DND-41 (cell line): ENCODE measurements around the gene TSSK6.
A peak's percentile ranks its signal among the peaks of the same experiment; 100 is the strongest.

Experiments used
- ATAC-seq: fragments of 200-7000 bp; cut with Tn5 transposase; 3 replicates; pipeline ENCODE4 v1.9.1; 2021; ENCODE audit warnings: low read depth; ENCODE audit not compliant: insufficient read depth
- DNase-seq: peaks from one replicate; pipeline ENCODE4 v3.0.0-alpha.2; 2020
- H2AFZ ChIP-seq: 2 replicates; pipeline ENCODE4 v1.6.0; 2012; ENCODE audit warnings: low read depth, low read length
- H3K27ac ChIP-seq: 2 replicates; pipeline ENCODE4 v1.5.1; 2012; ENCODE audit warnings: low read length, inconsistent platforms
- H3K27me3 ChIP-seq: fragments of 200-600 bp; sonication (generic); 2 replicates; pipeline ENCODE4 v1.6.0; 2012; ENCODE audit warnings: low read length, mild to moderate bottlenecking, inconsistent platforms; ENCODE audit not compliant: insufficient read depth, poor library complexity
- H3K36me3 ChIP-seq: 2 replicates; pipeline ENCODE4 v1.5.1; 2012; ENCODE audit warnings: low read length, inconsistent platforms; ENCODE audit not compliant: insufficient read depth
- H3K4me1 ChIP-seq: 2 replicates; pipeline ENCODE4 v1.5.1; 2012; ENCODE audit warnings: mild to moderate bottlenecking, low read length; ENCODE audit not compliant: insufficient read depth
- H3K4me2 ChIP-seq: 2 replicates; pipeline ENCODE4 v1.6.0; 2012; ENCODE audit warnings: mild to moderate bottlenecking, moderate library complexity, low read length, inconsistent platforms; ENCODE audit not compliant: insufficient read depth
- H3K4me3 ChIP-seq, 2 experiments: fragments of 200-600 bp in 1 of 2; shearing (Covaris generic) in 1 of 2; 2 replicates each; pipeline ENCODE4 v1.5.1; 2012 to 2016; ENCODE audit warnings: inconsistent platforms in 2 of 2, low read length in 2 of 2, mild to moderate bottlenecking in 2 of 2, low read depth in 1 of 2, moderate library complexity in 1 of 2
- H3K79me2 ChIP-seq: 2 replicates; pipeline ENCODE4 v1.6.0; 2012; ENCODE audit warnings: low read length, inconsistent platforms; ENCODE audit not compliant: insufficient read depth
- H3K9ac ChIP-seq: 2 replicates; pipeline ENCODE4 v1.6.0; 2012; ENCODE audit warnings: low read depth, mild to moderate bottlenecking, inconsistent platforms, low read length, moderate library complexity
- H3K9me3 ChIP-seq: 2 replicates; pipeline ENCODE4 v1.5.1; 2012; ENCODE audit warnings: low read length, moderate library complexity, mild to moderate bottlenecking, inconsistent platforms; ENCODE audit not compliant: insufficient read depth, severe bottlenecking
- H4K20me1 ChIP-seq: 2 replicates; pipeline ENCODE4 v1.6.0; 2012; ENCODE audit warnings: low read length; ENCODE audit not compliant: insufficient read depth
- EZH2 ChIP-seq: IDR thresholded peaks from 3 replicates; pipeline ENCODE4 v1.6.1; 2012; ENCODE audit warnings: borderline replicate concordance, low read depth, mild to moderate bottlenecking, moderate library complexity, low read length, inconsistent platforms; ENCODE audit not compliant: severe bottlenecking
- TF ChIP-seq, protein P1 (sequence below): IDR thresholded peaks from 2 replicates; pipeline ENCODE4 v1.5.1; 2012; ENCODE audit warnings: borderline replicate concordance, low read length, moderate library complexity, mild to moderate bottlenecking; ENCODE audit not compliant: poor library complexity, severe bottlenecking; ENCODE audit errors: extremely low read depth

Gene TSSK6

DNA sequence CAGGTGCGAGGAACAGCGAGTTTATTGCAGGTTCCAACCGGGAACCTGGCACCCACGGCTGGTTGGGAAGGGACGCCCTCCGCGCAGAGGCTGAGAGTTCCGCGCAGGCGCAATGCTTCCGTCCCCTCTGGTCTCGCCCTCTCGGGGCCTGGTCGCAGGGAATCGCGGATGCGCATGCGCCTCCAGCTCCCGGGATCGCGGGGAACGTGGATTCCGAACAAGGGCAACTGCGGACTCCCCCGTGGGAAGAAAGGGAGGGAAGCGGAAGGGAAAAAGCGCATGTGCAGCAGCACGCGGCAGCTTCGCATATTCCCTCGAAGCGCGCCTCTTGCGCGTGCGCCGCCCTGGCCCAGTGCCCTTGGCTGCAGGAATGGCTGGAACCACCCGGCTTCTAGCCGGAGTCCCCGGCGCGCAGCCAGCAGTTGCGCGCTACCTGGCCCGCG is 1.1 kb downstream of the TSSK6 start:
- Histone ChIP-seq H3K27ac (no peak overlapping the region), H4K20me1 (peaks cover 3% of the 10 kb centered on the region; the same call in 1 of the 2 replicates), H3K79me2 (peaks cover 47% of the 10 kb centered on the region), H2AFZ (no peak overlapping the region), H3K9me3 (no peaks in the 10 kb centered on the region), H3K4me3 (no peak overlapping the region), H3K4me2 (no peak overlapping the region), H3K4me1 (peaks cover 32% of the 10 kb centered on the region), H3K9ac (no peak overlapping the region), H3K36me3 (peaks cover 14% of the 10 kb centered on the region), H3K27me3 (no peaks in the 10 kb centered on the region)
- TF ChIP-seq EZH2 = no peak
- TF ChIP-seq, protein P1, sequence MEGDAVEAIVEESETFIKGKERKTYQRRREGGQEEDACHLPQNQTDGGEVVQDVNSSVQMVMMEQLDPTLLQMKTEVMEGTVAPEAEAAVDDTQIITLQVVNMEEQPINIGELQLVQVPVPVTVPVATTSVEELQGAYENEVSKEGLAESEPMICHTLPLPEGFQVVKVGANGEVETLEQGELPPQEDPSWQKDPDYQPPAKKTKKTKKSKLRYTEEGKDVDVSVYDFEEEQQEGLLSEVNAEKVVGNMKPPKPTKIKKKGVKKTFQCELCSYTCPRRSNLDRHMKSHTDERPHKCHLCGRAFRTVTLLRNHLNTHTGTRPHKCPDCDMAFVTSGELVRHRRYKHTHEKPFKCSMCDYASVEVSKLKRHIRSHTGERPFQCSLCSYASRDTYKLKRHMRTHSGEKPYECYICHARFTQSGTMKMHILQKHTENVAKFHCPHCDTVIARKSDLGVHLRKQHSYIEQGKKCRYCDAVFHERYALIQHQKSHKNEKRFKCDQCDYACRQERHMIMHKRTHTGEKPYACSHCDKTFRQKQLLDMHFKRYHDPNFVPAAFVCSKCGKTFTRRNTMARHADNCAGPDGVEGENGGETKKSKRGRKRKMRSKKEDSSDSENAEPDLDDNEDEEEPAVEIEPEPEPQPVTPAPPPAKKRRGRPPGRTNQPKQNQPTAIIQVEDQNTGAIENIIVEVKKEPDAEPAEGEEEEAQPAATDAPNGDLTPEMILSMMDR = no peak
- no peak for ATAC-seq
- DNase-seq = no peak

DNA sequence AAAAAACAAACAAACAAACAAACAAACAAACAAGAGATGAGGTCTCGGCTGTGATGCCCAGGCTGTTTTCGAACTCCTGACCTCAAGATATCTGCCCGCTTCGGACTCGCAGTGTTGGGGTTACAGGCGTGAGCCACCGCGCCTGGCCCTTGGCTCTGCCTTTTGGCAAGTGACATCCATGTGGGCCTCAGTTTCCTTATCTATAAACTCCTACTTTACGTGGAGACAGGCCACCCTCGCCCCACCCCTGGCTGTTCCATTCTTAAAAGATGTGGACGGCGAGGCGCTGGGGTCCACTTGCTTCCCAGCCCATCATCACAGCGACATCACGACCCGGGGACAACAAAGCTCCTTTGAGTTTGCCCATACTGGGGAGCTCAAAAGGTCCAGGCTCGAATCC is 1.7 kb downstream of the TSSK6 start:
- Histone ChIP-seq H3K27ac (no peak overlapping the region), H3K4me2 (no peak overlapping the region), H3K27me3 (no peaks in the 10 kb centered on the region), H3K4me3 (no peak overlapping the region), H3K9ac (no peak overlapping the region), H3K36me3 (peaks cover 12% of the 10 kb centered on the region), H4K20me1 (no peaks in the 10 kb centered on the region; the same call in 1 of the 2 replicates), H2AFZ (no peak overlapping the region), H3K4me1 (peaks cover 28% of the 10 kb centered on the region), H3K9me3 (no peaks in the 10 kb centered on the region), H3K79me2 (peaks cover 41% of the 10 kb centered on the region)
- TF ChIP-seq, protein P1 = no peak
- TF ChIP-seq EZH2 = no peak
- DNase-seq (no peak), ATAC-seq (no peak)

DNA sequence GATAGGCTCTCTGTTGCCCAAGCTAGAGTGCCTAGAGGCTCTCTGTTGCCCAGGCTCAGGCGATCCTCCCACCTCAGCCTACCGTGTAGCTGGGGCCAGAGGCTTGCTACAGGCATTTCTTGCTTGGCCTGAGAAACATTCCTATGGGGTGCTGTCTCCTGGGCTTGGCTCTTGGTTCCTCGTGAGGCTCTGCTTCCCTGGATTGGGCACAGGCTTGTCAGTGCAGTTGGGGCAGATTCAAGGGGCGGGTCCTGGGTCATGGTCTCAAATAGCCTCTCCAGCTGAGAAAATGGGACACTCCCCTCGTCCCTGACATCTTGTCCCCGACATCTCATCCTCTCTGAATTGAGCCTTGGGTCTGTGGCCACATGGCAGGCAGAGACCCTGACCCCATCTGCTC is 4.9 kb downstream of the TSSK6 start:
- Histone ChIP-seq H4K20me1 (peaks cover 7% of the 10 kb centered on the region; the same call in 1 of the 2 replicates), H3K9me3 (no peaks in the 10 kb centered on the region), H3K9ac (no peak overlapping the region), H3K4me3 (no peak overlapping the region), H3K27ac (no peak overlapping the region), H3K27me3 (no peaks in the 10 kb centered on the region), H3K36me3 (peaks cover 32% of the 10 kb centered on the region), H3K4me2 (no peak overlapping the region), H3K4me1 (peaks cover 8% of the 10 kb centered on the region), H3K79me2 (peaks cover 9% of the 10 kb centered on the region), H2AFZ (no peak overlapping the region)
- TF ChIP-seq, protein P1 = no peak
- TF ChIP-seq EZH2 = no peak
- ATAC-seq = peak; percentile 15; the same call in 2 of the 3 replicates
- DNase-seq = no peak

DNA sequence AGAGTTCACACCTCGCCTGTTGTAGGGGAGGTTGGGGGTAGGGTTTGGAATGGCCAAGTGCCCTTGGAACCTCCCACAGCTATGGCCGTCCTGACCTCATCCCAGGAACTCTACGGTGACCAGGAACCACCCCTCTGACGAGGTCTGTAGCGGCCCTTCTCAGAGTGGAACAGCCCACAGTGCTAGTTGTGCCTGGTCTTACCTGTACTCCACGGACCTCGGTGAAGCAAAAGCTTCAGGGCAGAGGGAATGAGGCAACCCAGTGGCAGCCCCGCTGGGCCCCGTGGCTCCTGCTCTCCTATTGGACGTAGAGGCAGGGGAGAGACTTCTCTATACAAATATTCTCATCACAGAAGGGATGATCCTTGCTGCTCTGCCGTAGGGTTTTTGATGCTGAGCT is 7.1 kb downstream of the TSSK6 start:
- no peak overlapping the region for H3K27ac ChIP-seq
- H3K9me3 ChIP-seq = no peaks in the 10 kb centered on the region
- no peak overlapping the region for H2AFZ ChIP-seq
- peaks cover 14% of the 10 kb centered on the region; the same call in 1 of the 2 replicates for H4K20me1 ChIP-seq
- ATAC-seq = 0 out of 3 replicates have a peak, but pooled peaks have one; percentile 8
- H3K79me2 ChIP-seq = no peaks in the 10 kb centered on the region; the same call in 1 of the 2 replicates
- H3K9ac ChIP-seq = no peak overlapping the region
- no peaks in the 10 kb centered on the region for H3K4me1 ChIP-seq
- H3K4me2 ChIP-seq = no peak overlapping the region
- TF ChIP-seq, protein P1 = no peak
- no peak for TF ChIP-seq EZH2
- H3K27me3 ChIP-seq = no peaks in the 10 kb centered on the region
- H3K4me3 ChIP-seq = no peak overlapping the region
- peaks cover 48% of the 10 kb centered on the region for H3K36me3 ChIP-seq
- no peak for DNase-seq
